Esophagus muscularis mucosa (tissue), 4 donors: Measurements from ENCODE around the gene PELI2. TPM values are rescaled to one million over a fixed set of nuclear protein-coding genes. Genes with fewer than 3 reads are reported as not detected.

ENCODE experiments used
- DNase-seq: peaks from one replicate; pipeline ENCODE4 v3.0.0-alpha.2; 2017; ENCODE audit errors: extremely low spot score
- H3K27ac ChIP-seq, 4 donors: fragments of 200-600 bp; sonication (generic); replicated peaks in 1 of 4; 1 replicate in 3 of 4; 2 replicates in 1 of 4; pipeline ENCODE4 v1.5.1; 2016 to 2019; ENCODE audit warnings: mild to moderate bottlenecking in 1 of 4
- H3K27me3 ChIP-seq, 4 donors: fragments of 200-600 bp; sonication (generic); one replicate each; pipeline versions ENCODE4 v1.5.1 to v1.6.0; 2016 to 2019
- H3K36me3 ChIP-seq, 4 donors: fragments of 200-600 bp; sonication (generic); one replicate each; pipeline ENCODE4 v1.5.1; 2016 to 2019
- H3K4me1 ChIP-seq, 4 donors: fragments of 200-600 bp; sonication (generic); one replicate each; pipeline ENCODE4 v1.5.1; 2016 to 2019
- H3K4me3 ChIP-seq, 4 donors: fragments of 200-600 bp; sonication (generic); 1 replicate in 2 of 4; 2 replicates in 2 of 4; pipeline ENCODE4 v1.5.1; 2016 to 2019; ENCODE audit warnings: mild to moderate bottlenecking in 4 of 4, moderate library complexity in 1 of 4
- H3K9me3 ChIP-seq, 4 donors: fragments of 200-600 bp; sonication (generic); 1 replicate in 3 of 4; 2 replicates in 1 of 4; pipeline ENCODE4 v1.5.1; 2016 to 2019
- CTCF ChIP-seq, 3 experiments: fragments of 200-600 bp in 2 of 3; fragments of 450-650 bp in 1 of 3; sonication (generic) in 2 of 3; IDR thresholded peaks; one replicate each; pipeline ENCODE4 v1.5.1; 2017 to 2019; ENCODE audit warnings: antibody characterized with exemption in 3 of 3, mild to moderate bottlenecking in 2 of 3, moderate library complexity in 1 of 3
- EP300 ChIP-seq: sonication (generic); formaldehyde crosslinking; IDR thresholded peaks from one replicate; pipeline ENCODE4 v1.6.1; 2017; ENCODE audit warnings: antibody characterized with exemption
- POLR2A ChIP-seq: fragments of 450-650 bp; IDR thresholded peaks from one replicate; pipeline ENCODE4 v1.6.1; 2017; ENCODE audit warnings: antibody characterized with exemption, moderate library complexity, mild to moderate bottlenecking, low read depth
- POLR2AphosphoS5 ChIP-seq, 2 donors: sonication (generic); formaldehyde crosslinking; IDR thresholded peaks; one replicate each; pipeline ENCODE4 v1.6.1; 2017; ENCODE audit warnings: antibody characterized with exemption in 2 of 2
- WGBS: methylation state at CpG from one replicate; pipeline ENCODE4 v1.1.5; 2018; 5-methylcytosine and 5-hydroxymethylcytosine counted together
- intact Hi-C: fragments of 100-400 bp; cut with DNase I; formaldehyde crosslinking; loops from one replicate; pipeline ENCODE4 v1.15.1; 2023
- total RNA-seq, 4 donors: library from RNA; depleted of rRNA; stranded (reverse); fragments of >200 nt; gene quantifications; one replicate each; pipeline versions ENCODE4 v1.1.0 to v1.2.1, GENCODE V29; 2016

PELI2 gene
- total RNA-seq, 4 donors from 2014 or later = 10.6 to 16.3 (median 14.1) TPM

- Histone ChIP-seq H3K36me3 (no peaks in the 10 kb centered on the region), H3K27ac (peak overlapping the region in 2 of 4 donors; percentile 20 to 25), H3K4me3 (no peak overlapping the region), H3K9me3 (no peaks in the 10 kb centered on the region), H3K27me3 (no peaks in the 10 kb centered on the region), H3K4me1 (peaks cover 16 to 49% (median 40%) of the 10 kb centered on the region in 4 donors)
- intact Hi-C loops = no loop called here
- TF ChIP-seq EP300 (no peak), CTCF (IDR thresholded peaks at IDR 0.05) (no peak), POLR2AphosphoS5 (IDR thresholded peaks at IDR 0.05) (no peak), POLR2A (no peak)
- no peak for DNase-seq
- 66% methylated on average over 2 of the region's 2 CpGs for WGBS
These were observed 78.1 kb downstream of the PELI2 start for GRCh38 chr14:56196274-56196673.

GRCh38 chr14:56197150-56197549 lies 78.9 kb downstream of the PELI2 start:
- peak; percentile 57 for DNase-seq
- H3K27ac ChIP-seq = no peak overlapping the region
- H3K4me3 ChIP-seq = no peak overlapping the region
- H3K36me3 ChIP-seq = no peaks in the 10 kb centered on the region
- intact Hi-C loops = no loop called here
- peaks cover 16 to 50% (median 40%) of the 10 kb centered on the region in 4 donors for H3K4me1 ChIP-seq
- no peaks in the 10 kb centered on the region for H3K9me3 ChIP-seq
- 100% methylated on average over 1 of the region's 1 CpG for WGBS
- TF ChIP-seq POLR2AphosphoS5 (IDR thresholded peaks at IDR 0.05) = no peak
- no peak for TF ChIP-seq EP300
- no peak for TF ChIP-seq POLR2A
- no peak for TF ChIP-seq CTCF (IDR thresholded peaks at IDR 0.05)
- no peaks in the 10 kb centered on the region for H3K27me3 ChIP-seq

GRCh38 chr14:56198438-56198837 lies 80.2 kb downstream of the PELI2 start:
- TF ChIP-seq POLR2A (no peak), POLR2AphosphoS5 (IDR thresholded peaks at IDR 0.05) (no peak), EP300 (no peak), CTCF (IDR thresholded peaks at IDR 0.05) (no peak)
- peaks cover 16 to 50% (median 40%) of the 10 kb centered on the region in 4 donors for H3K4me1 ChIP-seq
- intact Hi-C loops = no loop called here

GRCh38 chr14:56199095-56199981 lies 81.1 kb downstream of the PELI2 start:
- peak; percentile 43 to 49 for TF ChIP-seq POLR2AphosphoS5 (IDR thresholded peaks at IDR 0.05)
- TF ChIP-seq EP300 = no peak
- no peak overlapping the region for H3K4me3 ChIP-seq
- H3K27ac ChIP-seq = peak overlapping the region; percentile 25 to 72 (median 58)

More at GRCh38 chr14:56198438-56198837, 80.2 kb downstream of the PELI2 start:
- Histone ChIP-seq H3K27ac (peak overlapping the region; percentile 25 to 43 (median 30)), H3K9me3 (no peaks in the 10 kb centered on the region), H3K36me3 (no peaks in the 10 kb centered on the region), H3K27me3 (no peaks in the 10 kb centered on the region), H3K4me3 (no peak overlapping the region)
- DNase-seq = peak; percentile 80
- WGBS = 83% methylated on average over 2 of the region's 2 CpGs

DNA sequence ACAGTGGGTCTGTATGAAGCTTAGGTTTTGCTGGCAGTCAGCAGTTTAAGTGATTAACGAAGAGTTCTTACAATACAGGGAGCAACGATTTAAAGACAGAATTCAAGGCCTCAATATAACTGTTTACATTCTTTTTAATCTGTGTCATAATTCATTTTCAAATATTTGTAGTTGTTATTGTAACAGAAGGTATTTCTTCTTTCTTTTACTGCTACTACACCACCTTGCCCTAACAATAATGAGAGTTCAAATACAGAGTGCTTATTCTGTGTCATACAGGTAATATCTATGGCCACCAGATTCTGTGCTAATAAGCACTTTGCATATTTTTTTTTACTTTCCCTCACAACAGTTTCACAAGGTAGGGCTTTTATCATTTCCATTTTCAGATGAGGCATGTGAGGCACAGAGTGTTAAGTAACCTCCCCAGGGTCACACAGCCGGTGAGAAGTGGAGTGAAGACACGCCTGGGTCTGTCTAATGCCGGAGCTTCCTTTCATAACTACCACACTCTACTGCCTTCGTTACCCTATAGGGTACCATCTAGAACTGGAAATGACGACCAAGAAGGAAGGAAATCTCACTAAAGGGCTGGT lies 81.9 kb downstream of the PELI2 start:
- 66% methylated on average over 7 of the region's 7 CpGs for WGBS
- no peak overlapping the region for H3K4me3 ChIP-seq
- DNase-seq = no peak
- no peaks in the 10 kb centered on the region for H3K36me3 ChIP-seq
- TF ChIP-seq POLR2A (no peak), EP300 (no peak), POLR2AphosphoS5 (IDR thresholded peaks at IDR 0.05) (no peak), CTCF (IDR thresholded peaks at IDR 0.05) (no peak)
- intact Hi-C loops = no loop called here
- peak overlapping the region; percentile 25 to 72 (median 58) for H3K27ac ChIP-seq
- H3K9me3 ChIP-seq = no peaks in the 10 kb centered on the region
- H3K4me1 ChIP-seq = peaks cover 16 to 50% (median 37%) of the 10 kb centered on the region in 4 donors
- no peaks in the 10 kb centered on the region for H3K27me3 ChIP-seq

More at GRCh38 chr14:56199095-56199981, 81.1 kb downstream of the PELI2 start:
- Histone ChIP-seq H3K4me1 (peaks cover 16 to 50% (median 40%) of the 10 kb centered on the region in 4 donors), H3K27me3 (no peaks in the 10 kb centered on the region), H3K36me3 (no peaks in the 10 kb centered on the region), H3K9me3 (no peaks in the 10 kb centered on the region)
- intact Hi-C loops = no loop called here
- peak; percentile 50 for DNase-seq
- WGBS = 50% methylated on average over 6 of the region's 6 CpGs
